Astrocyte (in vitro differentiated cells and primary cell): Measurements from ENCODE around the gene PDE4A. TPM values are rescaled to one million over a fixed set of nuclear protein-coding genes. Genes with fewer than 3 reads are reported as not detected.

Experiments
- DNase-seq: peaks from one replicate; pipeline ENCODE4 v3.0.0-alpha.2; 2010; ENCODE audit warnings: low read depth
- FAIRE-seq: peaks from 2 replicates; lab custom pipeline; 2011; peaks lifted over from hg19 to GRCh38; lab: Jason Lieb, UNC
- H2AFZ ChIP-seq: 2 replicates; pipeline ENCODE4 v1.6.0; 2012; ENCODE audit warnings: low read depth, low read length, inconsistent platforms
- H3K27ac ChIP-seq: 2 replicates; pipeline ENCODE4 v1.5.1; 2011; ENCODE audit warnings: low read depth, low read length, inconsistent platforms
- H3K27me3 ChIP-seq: 2 replicates; pipeline ENCODE4 v1.6.0; 2011; ENCODE audit warnings: low read length, inconsistent platforms; ENCODE audit not compliant: insufficient read depth
- H3K36me3 ChIP-seq: 2 replicates; pipeline ENCODE4 v1.5.1; 2011; ENCODE audit warnings: low read length, inconsistent platforms; ENCODE audit not compliant: insufficient read depth
- H3K4me1 ChIP-seq: 2 replicates; pipeline ENCODE4 v1.5.1; 2011; ENCODE audit warnings: low read length, inconsistent platforms; ENCODE audit not compliant: insufficient read depth
- H3K4me2 ChIP-seq: 2 replicates; pipeline ENCODE4 v1.6.0; 2012; ENCODE audit warnings: low read length, inconsistent platforms
- H3K4me3 ChIP-seq: 2 replicates; pipeline ENCODE4 v1.5.1; 2011; ENCODE audit warnings: low read depth, mild to moderate bottlenecking, low read length, inconsistent platforms; ENCODE audit not compliant: insufficient read depth
- H3K79me2 ChIP-seq: 2 replicates; pipeline ENCODE4 v1.6.0; 2012; ENCODE audit warnings: mild to moderate bottlenecking, low read length, inconsistent platforms; ENCODE audit not compliant: insufficient read depth
- H3K9ac ChIP-seq: 2 replicates; pipeline ENCODE4 v1.6.0; 2012; ENCODE audit warnings: mild to moderate bottlenecking, low read length, inconsistent platforms
- H3K9me3 ChIP-seq: 2 replicates; pipeline ENCODE4 v1.5.1; 2012; ENCODE audit warnings: low read depth, mild to moderate bottlenecking, low read length, inconsistent platforms; ENCODE audit not compliant: insufficient read depth
- H4K20me1 ChIP-seq: 2 replicates; pipeline ENCODE4 v1.6.0; 2012; ENCODE audit warnings: low read length, inconsistent platforms; ENCODE audit not compliant: insufficient read depth
- H3K27ac Mint-ChIP-seq: one replicate; pipeline ENCODE4 v1.8.0; 2021; ENCODE audit warnings: mild to moderate bottlenecking, mixed read lengths; ENCODE audit not compliant: unreplicated experiment
- H3K27me3 Mint-ChIP-seq: one replicate; pipeline ENCODE4 v1.8.0; 2021; ENCODE audit warnings: low read depth, mixed read lengths; ENCODE audit not compliant: unreplicated experiment
- H3K36me3 Mint-ChIP-seq: one replicate; pipeline ENCODE4 v1.8.0; 2021; ENCODE audit warnings: low read depth, mixed read lengths; ENCODE audit not compliant: unreplicated experiment
- H3K4me1 Mint-ChIP-seq: one replicate; pipeline ENCODE4 v1.8.0; 2021; ENCODE audit warnings: low read depth, mixed read lengths; ENCODE audit not compliant: unreplicated experiment
- H3K4me3 Mint-ChIP-seq: one replicate; pipeline ENCODE4 v1.8.0; 2021; ENCODE audit warnings: mild to moderate bottlenecking, moderate library complexity, mixed read lengths; ENCODE audit not compliant: unreplicated experiment
- H3K9me3 Mint-ChIP-seq: one replicate; pipeline ENCODE4 v1.8.0; 2021; ENCODE audit warnings: mild to moderate bottlenecking, mixed read lengths; ENCODE audit not compliant: unreplicated experiment
- CTCF ChIP-seq: IDR thresholded peaks from 2 replicates; pipeline ENCODE4 v1.5.1; 2011; ENCODE audit warnings: low read depth, mild to moderate bottlenecking, inconsistent platforms, low read length, moderate library complexity; ENCODE audit not compliant: insufficient read depth
- EZH2 ChIP-seq: IDR thresholded peaks from 2 replicates; pipeline ENCODE4 v1.6.1; 2012; ENCODE audit warnings: mild to moderate bottlenecking, low read length, inconsistent platforms; ENCODE audit not compliant: insufficient read depth
- total RNA-seq: library from RNA; stranded (reverse); gene quantifications from 2 replicates; pipeline ENCODE4 v1.2.1, GENCODE V29; 2021

Gene PDE4A
- total RNA-seq, 1 donor from 2014 or later: 3.2 TPM

DNA sequence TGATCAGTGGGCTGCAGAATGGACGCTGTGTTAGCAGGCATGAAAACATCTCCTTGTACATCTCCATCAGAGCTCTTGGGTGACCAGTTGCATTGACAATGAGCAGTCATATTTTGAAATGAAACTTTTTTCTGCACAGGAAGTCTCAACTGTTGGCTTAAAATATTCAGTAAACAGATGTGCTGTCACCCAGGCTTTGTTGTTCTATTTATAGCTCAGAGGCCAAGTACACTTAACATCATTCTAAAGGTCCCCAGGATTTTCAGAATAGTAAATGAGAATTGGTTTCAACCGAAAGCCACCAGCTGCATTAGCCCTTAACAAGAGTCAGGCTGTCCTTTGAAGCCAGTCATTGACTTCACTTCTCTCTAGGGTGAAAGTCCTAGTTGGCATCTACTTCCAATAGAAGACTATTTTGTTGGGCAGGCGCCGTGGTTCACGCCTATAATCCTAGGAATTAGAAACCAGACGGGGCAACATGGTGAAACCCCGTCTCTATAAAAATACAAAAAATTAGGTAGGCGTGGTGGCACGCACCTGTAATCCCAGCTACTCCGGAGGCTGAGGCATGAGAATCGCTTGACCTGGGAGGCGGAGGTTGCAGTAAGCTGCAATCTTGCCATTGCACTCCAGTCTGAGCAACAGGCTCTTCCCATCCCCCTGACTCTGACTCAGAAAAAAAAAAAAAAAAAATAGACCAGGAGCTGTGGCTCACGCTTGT is 7.9 kb upstream of the PDE4A start:
- Histone ChIP-seq H3K4me1 (peaks cover 17% of the 10 kb centered on the region), H3K9ac (no peak overlapping the region), H3K79me2 (no peaks in the 10 kb centered on the region), H3K9me3 (peaks cover 3% of the 10 kb centered on the region), H3K27ac (no peak overlapping the region), H3K36me3 (no peaks in the 10 kb centered on the region), H3K4me3 (no peak overlapping the region), H3K27me3 (peaks cover 5% of the 10 kb centered on the region), H4K20me1 (peaks cover 7% of the 10 kb centered on the region), H2AFZ (no peak overlapping the region), H3K4me2 (peak overlapping the region; percentile 15)
- Mint-ChIP-seq H3K27ac (no peak overlapping the region), H3K4me3 (no peak overlapping the region), H3K36me3 (no peaks in the 10 kb centered on the region), H3K9me3 (peaks cover 2% of the 10 kb centered on the region), H3K4me1 (peaks cover 14% of the 10 kb centered on the region), H3K27me3 (peaks cover 11% of the 10 kb centered on the region)
- FAIRE-seq: no peak
- no peak for DNase-seq
- no peak for TF ChIP-seq EZH2

DNA sequence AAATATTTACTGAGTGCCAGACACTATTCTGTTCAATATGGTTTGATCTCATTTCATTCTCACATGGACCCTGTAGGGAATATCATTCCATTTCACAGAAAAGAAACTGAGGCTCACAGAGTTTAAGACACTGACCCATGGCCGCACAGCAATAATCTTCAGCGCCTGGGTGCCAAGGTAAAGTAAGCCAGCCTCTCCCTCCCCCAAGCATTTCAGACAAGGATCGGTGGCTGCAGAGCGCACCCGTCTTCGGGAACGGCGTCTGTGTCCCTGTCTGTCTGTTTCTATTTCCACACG is 4.3 kb upstream of the PDE4A start:
- peaks cover 21% of the 10 kb centered on the region for H3K4me1 Mint-ChIP-seq
- Histone ChIP-seq H3K9me3 (peaks cover 3% of the 10 kb centered on the region), H3K27me3 (peaks cover 8% of the 10 kb centered on the region), H3K4me2 (peak overlapping the region; percentile 96), H3K27ac (no peak overlapping the region), H3K36me3 (no peaks in the 10 kb centered on the region), H3K9ac (peak overlapping the region; percentile 79), H3K4me1 (peaks cover 38% of the 10 kb centered on the region), H4K20me1 (peaks cover 18% of the 10 kb centered on the region), H3K4me3 (peak overlapping the region; percentile 69), H2AFZ (peak overlapping the region; percentile 94), H3K79me2 (no peaks in the 10 kb centered on the region)
- peak overlapping the region; percentile 78 for H3K4me3 Mint-ChIP-seq
- no peaks in the 10 kb centered on the region for H3K36me3 Mint-ChIP-seq
- H3K9me3 Mint-ChIP-seq: no peaks in the 10 kb centered on the region
- TF ChIP-seq EZH2 (no peak), CTCF (no peak)
- DNase-seq (no peak), FAIRE-seq (no peak)
- peaks cover 14% of the 10 kb centered on the region for H3K27me3 Mint-ChIP-seq
- peak overlapping the region; percentile 84 for H3K27ac Mint-ChIP-seq

- H3K4me1 ChIP-seq: peaks cover 43% of the 10 kb centered on the region
- peaks cover 24% of the 10 kb centered on the region for H4K20me1 ChIP-seq
- H3K79me2 ChIP-seq: no peaks in the 10 kb centered on the region
- H3K27ac ChIP-seq: no peak overlapping the region
- FAIRE-seq (no peak), DNase-seq (peak; percentile 66)
- no peak for TF ChIP-seq EZH2
- TF ChIP-seq CTCF: peak; percentile 33
- H3K4me3 ChIP-seq: peak overlapping the region; percentile 69
- H3K27ac Mint-ChIP-seq: peak overlapping the region; percentile 84
- H3K36me3 ChIP-seq: no peaks in the 10 kb centered on the region
- H3K27me3 Mint-ChIP-seq: peaks cover 19% of the 10 kb centered on the region
- peak overlapping the region; percentile 96 for H3K4me2 ChIP-seq
- H3K27me3 ChIP-seq: peaks cover 14% of the 10 kb centered on the region
- peaks cover 3% of the 10 kb centered on the region for H3K9me3 ChIP-seq
- no peaks in the 10 kb centered on the region for H3K36me3 Mint-ChIP-seq
- peaks cover 21% of the 10 kb centered on the region for H3K4me1 Mint-ChIP-seq
- H3K9ac ChIP-seq: peak overlapping the region; percentile 79
- peak overlapping the region; percentile 94 for H2AFZ ChIP-seq
- no peaks in the 10 kb centered on the region for H3K9me3 Mint-ChIP-seq
- H3K4me3 Mint-ChIP-seq: peak overlapping the region; percentile 78
Observed at GRCh38 chr19:10416380-10417257, 3.7 kb upstream of the PDE4A start.
